Ovary (tissue), 9 donors: ENCODE data around the gene INPP5A. TPM values are rescaled to one million over a fixed set of nuclear protein-coding genes. Genes with fewer than 3 reads are reported as not detected.

Experiments used
- DNase-seq, 5 donors: peaks; one replicate each; pipeline ENCODE4 v3.0.0-alpha.2; 2019 to 2020
- H3K27ac ChIP-seq, 2 donors: fragments of 200-600 bp; one replicate each; pipeline versions ENCODE4 v1.5.1 to v1.8.0; 2019 to 2022
- H3K27me3 ChIP-seq: fragments of 200-600 bp; one replicate; pipeline ENCODE4 v1.8.0; 2022
- H3K36me3 ChIP-seq: fragments of 200-600 bp; sonication (generic); one replicate; pipeline ENCODE4 v1.5.1; 2019
- H3K4me1 ChIP-seq: one replicate; pipeline ENCODE4 v1.8.1; 2013; ENCODE audit warnings: mild to moderate bottlenecking, moderate library complexity; ENCODE audit not compliant: insufficient read depth
- H3K4me3 ChIP-seq: fragments of 200-600 bp; sonication (generic); one replicate; pipeline ENCODE4 v1.5.1; 2017
- H3K9me3 ChIP-seq, 2 donors: fragments of 200-600 bp in 1 of 2; sonication (generic) in 1 of 2; one replicate each; pipeline versions ENCODE4 v1.5.1 to v1.8.1; 2013 to 2019; ENCODE audit warnings: mild to moderate bottlenecking in 1 of 2, moderate library complexity in 1 of 2
- EP300 ChIP-seq: sonication (generic); formaldehyde crosslinking; IDR thresholded peaks from one replicate; pipeline ENCODE4 v1.6.1; 2017; ENCODE audit warnings: antibody characterized with exemption
- POLR2A ChIP-seq: fragments of 450-650 bp; IDR thresholded peaks from one replicate; pipeline ENCODE4 v1.6.1; 2017; ENCODE audit warnings: antibody characterized with exemption, mild to moderate bottlenecking, moderate library complexity
- WGBS, 3 donors: extraction: QIAGEN DNeasy Blood & Tissue Kit in 1 of 3; methylation state at CpG; one replicate each; pipeline versions ENCODE4 v1.1.5 to v1.1.7; 2013 to 2017; 5-methylcytosine and 5-hydroxymethylcytosine counted together
- intact Hi-C, 4 donors: fragments of 100-400 bp; cut with DNase I; formaldehyde crosslinking; loops; one replicate each; pipeline versions ENCODE4 v1.11.0 to v1.15.1; 2022 to 2023
- polyA plus RNA-seq, 2 donors: library from polyadenylated mRNA; stranded (reverse); fragments of 200-250 nt in 1 of 2; fragments of 350-450 nt in 1 of 2; fragmentation: Illumina TruSeq in 1 of 2; extraction: RNeasy Lipid Tissue Mini Kit (QIAGEN cat#74804) in 1 of 2; gene quantifications; one replicate each; pipeline ENCODE4 v1.2.3, GENCODE V29; 2013 to 2014
- total RNA-seq, 7 donors: library from RNA; depleted of rRNA in 2 of 7; stranded (reverse); fragments of >200 nt in 2 of 7; fragmentation: NEBNext Ultra II Directional in 3 of 7; extraction: Animal tissue kit (Norgen Biotek cat#: 25700) in 3 of 7; gene quantifications; one replicate each; pipeline versions ENCODE4 v1.1.0 to v1.2.4, GENCODE V29; 2016 to 2023
- TF ChIP-seq, protein P1 (sequence below), 3 donors: fragments of 450-650 bp in 2 of 3; fragments of 200-600 bp in 1 of 3; IDR thresholded peaks; one replicate each; pipeline versions ENCODE4 v1.5.1 to v1.8.0; 2016 to 2022; ENCODE audit warnings: antibody characterized with exemption in 3 of 3, mild to moderate bottlenecking in 1 of 3
- donor health status: DM: no; HTN: no; CAD: no; lungs with moderate emphysema.
- donor health status: DM: no; HTN: no; CAD: no.
- donor health status: Bipolar disorder and iron deficiency.
- donor health status: DM: yes; HTN: yes; CAD: no.
- donor health status: DM: no; HTN: no; CAD: no.
- donor health status: DM: yes; HTN: yes; CAD: no.

Gene INPP5A
- total and polyA plus RNA-seq, 9 donors: 19.8 to 41.2 (median 35.3) TPM

DNA sequence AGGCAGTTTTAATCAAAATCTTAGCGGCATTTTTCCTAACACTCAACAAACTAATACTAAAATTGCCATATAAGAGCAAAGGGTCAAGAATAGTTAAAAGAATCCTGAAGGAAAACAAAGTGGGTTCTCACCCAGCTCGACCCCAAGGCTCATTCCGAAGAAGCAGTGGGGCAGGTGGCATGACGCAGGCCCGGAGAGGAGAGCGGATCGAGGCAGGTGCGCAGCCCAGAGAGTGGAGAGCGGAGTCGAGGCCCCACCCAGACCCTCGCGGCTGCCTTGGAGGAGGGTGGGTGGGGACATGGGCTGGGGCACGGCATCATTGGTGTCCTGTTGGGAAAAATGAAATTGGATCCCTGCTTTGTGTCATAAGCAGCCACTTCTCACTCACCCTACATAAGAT, 109.8 kb downstream of the INPP5A start:
- Histone ChIP-seq H3K36me3 (no peaks in the 10 kb centered on the region), H3K4me1 (peaks cover 5% of the 10 kb centered on the region), H3K27me3 (no peaks in the 10 kb centered on the region), H3K9me3 (no peaks in the 10 kb centered on the region), H3K4me3 (no peak overlapping the region), H3K27ac (no peak overlapping the region)
- peak in 2 of 5 donors; percentile 19 to 24 for DNase-seq
- TF ChIP-seq POLR2A: no peak
- TF ChIP-seq, protein P1, sequence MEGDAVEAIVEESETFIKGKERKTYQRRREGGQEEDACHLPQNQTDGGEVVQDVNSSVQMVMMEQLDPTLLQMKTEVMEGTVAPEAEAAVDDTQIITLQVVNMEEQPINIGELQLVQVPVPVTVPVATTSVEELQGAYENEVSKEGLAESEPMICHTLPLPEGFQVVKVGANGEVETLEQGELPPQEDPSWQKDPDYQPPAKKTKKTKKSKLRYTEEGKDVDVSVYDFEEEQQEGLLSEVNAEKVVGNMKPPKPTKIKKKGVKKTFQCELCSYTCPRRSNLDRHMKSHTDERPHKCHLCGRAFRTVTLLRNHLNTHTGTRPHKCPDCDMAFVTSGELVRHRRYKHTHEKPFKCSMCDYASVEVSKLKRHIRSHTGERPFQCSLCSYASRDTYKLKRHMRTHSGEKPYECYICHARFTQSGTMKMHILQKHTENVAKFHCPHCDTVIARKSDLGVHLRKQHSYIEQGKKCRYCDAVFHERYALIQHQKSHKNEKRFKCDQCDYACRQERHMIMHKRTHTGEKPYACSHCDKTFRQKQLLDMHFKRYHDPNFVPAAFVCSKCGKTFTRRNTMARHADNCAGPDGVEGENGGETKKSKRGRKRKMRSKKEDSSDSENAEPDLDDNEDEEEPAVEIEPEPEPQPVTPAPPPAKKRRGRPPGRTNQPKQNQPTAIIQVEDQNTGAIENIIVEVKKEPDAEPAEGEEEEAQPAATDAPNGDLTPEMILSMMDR (IDR thresholded peaks at IDR 0.05): no peak
- TF ChIP-seq EP300: no peak
- intact Hi-C loops: loop anchor here in 2 of 4 donors (10.0 kb wide), 3 partner anchors 253 to 423 kb away; partner anchors contain the start of gene PWWP2B (in 1 of the 2)
- WGBS, 3 donors: 91 to 95% (median 92%) methylated on average over 13 of the region's 13 CpGs

DNA sequence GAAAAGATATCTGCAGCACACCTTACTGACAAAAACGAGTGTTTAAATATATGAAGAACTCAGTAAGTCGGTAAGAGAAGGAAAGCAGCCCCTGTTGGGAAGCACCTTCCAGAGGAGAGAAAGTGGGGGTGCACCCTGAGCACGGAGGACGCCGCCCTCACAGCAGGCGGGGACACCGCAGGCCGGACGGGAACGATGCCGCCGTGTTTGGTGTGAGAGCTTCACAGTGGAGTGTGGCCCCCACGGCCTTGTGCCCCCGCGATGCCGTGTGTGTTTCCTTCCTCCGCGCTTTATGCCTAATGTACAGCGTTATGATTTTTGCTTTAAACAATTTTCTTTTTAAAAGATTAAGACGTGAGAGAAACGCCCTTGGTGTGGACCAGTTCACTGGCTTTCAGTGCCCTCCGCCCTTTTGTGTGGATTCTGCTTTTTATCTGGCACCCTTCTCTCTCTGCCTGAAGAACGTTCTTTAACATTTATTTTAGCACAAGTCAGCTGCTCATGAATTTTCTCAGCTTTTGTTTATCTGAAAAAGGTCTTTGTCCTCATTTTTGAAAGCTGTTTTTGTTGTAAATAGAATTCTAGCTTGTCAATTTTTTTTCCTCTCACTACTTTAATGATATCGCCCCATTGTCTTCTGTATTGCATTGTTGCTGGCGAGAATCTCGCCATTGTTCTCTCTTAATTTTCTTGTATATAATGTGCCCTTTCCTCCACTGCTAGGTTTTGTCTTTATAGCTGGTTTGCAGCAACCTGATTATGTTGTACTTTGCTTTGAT, 110.7 kb downstream of the INPP5A start:
- H3K4me3 ChIP-seq: no peak overlapping the region
- 53 to 70% (median 58%) methylated on average over 26 of the region's 26 CpGs for WGBS, 3 donors
- no peaks in the 10 kb centered on the region for H3K36me3 ChIP-seq
- peak overlapping the region in 1 of 2 donors; percentile 31 for H3K27ac ChIP-seq
- no peaks in the 10 kb centered on the region for H3K9me3 ChIP-seq
- H3K27me3 ChIP-seq: no peaks in the 10 kb centered on the region
- TF ChIP-seq, protein P1 (IDR thresholded peaks at IDR 0.05): no peak
- TF ChIP-seq EP300 (no peak), POLR2A (no peak)
- DNase-seq: peak in 3 of 5 donors; percentile 23 to 42 (median 23)
- H3K4me1 ChIP-seq: peaks cover 5% of the 10 kb centered on the region
- intact Hi-C loops: loop anchor here in 2 of 4 donors (10.0 kb wide), 3 partner anchors 253 to 423 kb away; partner anchors contain the start of gene PWWP2B (in 1 of the 2)

DNA sequence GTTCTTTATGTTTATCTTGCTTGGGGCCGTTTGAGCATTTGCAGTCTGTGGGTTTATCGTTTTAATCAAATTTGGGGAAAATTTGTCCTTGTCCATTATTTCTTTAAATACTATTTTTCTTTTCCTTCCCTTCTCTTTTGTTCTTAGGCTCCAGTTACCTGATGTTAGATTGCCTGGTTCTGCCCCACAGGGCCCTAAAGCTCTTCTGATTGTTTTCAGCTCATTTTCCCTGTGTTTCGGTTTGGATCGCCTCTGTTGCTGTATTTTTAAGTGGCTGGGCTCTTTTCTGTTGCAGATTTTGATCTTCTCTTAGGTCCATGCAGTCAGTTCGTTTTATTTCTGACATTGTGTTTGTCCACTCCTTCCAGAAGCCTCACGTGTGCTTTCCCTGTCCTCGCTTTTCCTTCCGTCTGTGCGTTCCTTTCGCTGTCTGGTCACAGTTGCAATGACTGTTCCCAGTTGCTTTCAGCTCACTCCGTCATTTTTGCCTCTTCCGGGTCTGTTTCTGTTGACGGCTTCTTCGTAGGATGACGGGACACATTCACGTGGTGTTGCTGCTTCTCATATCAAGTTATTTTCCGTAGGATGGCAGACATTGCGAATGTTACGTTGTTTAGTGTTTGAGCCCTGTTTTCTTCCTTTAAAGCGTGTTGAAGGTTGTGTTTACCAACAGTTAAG, 111.4 kb downstream of the INPP5A start:
- TF ChIP-seq POLR2A: no peak
- TF ChIP-seq, protein P1 (IDR thresholded peaks at IDR 0.05): no peak
- no peak for TF ChIP-seq EP300
- intact Hi-C loops: loop anchor here in 2 of 4 donors (10.0 kb wide), 3 partner anchors 254 to 424 kb away; partner anchors contain the start of gene PWWP2B (in 1 of the 2)
- peak in 1 of 5 donors; percentile 14 for DNase-seq
- no peaks in the 10 kb centered on the region for H3K36me3 ChIP-seq
- WGBS, 3 donors: 73 to 86% (median 83%) methylated on average over 20 of the region's 20 CpGs
- no peak overlapping the region for H3K27ac ChIP-seq
- H3K4me1 ChIP-seq: peaks cover 5% of the 10 kb centered on the region
- H3K9me3 ChIP-seq: no peaks in the 10 kb centered on the region
- no peaks in the 10 kb centered on the region for H3K27me3 ChIP-seq
- H3K4me3 ChIP-seq: no peak overlapping the region

DNA sequence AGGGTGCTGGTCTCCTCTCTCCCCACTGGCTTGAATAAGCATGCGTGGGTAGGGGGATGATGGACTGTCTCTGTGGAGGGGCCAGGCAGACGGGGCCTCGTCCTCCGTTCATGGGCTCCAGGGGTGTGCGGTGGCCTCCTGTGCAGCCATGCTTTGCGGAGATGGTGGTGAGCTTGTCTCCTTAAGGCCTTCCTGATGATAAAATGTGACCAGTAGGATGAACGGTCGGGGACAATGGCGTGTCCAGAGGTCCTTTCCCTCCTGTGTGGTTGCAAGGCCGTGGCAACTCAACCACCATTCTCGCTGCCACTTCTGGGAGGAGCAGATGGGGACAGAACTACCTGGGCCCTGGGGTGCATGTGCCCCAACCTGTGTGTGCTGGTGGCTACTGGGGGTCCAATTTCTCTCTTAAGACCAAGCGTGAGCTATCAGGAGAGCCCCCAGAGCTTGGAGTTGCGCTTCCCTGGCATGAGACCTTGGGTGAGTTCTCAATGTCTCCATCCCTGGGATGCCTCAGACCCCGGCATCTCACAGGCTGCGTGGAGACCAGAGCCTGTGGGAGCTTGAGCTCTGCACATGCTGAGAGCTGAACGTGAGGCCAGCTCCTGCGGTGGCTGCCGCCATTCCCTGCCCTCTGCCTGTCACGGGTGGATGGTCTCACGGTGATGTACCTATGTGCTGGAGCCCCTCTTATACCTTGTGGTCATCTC, 112.2 kb downstream of the INPP5A start:
- Histone ChIP-seq H3K9me3 (no peaks in the 10 kb centered on the region), H3K4me3 (no peak overlapping the region), H3K27ac (no peak overlapping the region), H3K4me1 (peaks cover 7% of the 10 kb centered on the region), H3K27me3 (no peaks in the 10 kb centered on the region), H3K36me3 (no peaks in the 10 kb centered on the region)
- intact Hi-C loops: loop anchor here in 2 of 4 donors (10.0 kb wide), 4 partner anchors 255 to 475 kb away; partner anchors contain the start of gene PWWP2B (in 1 of the 2)
- WGBS, 3 donors: 94 to 97% (median 96%) methylated on average over 20 of the region's 20 CpGs
- peak in 2 of 5 donors; percentile 14 to 19 for DNase-seq
- no peak for TF ChIP-seq POLR2A
- TF ChIP-seq EP300: no peak
- TF ChIP-seq, protein P1 (IDR thresholded peaks at IDR 0.05): no peak
